H1 (cell line): ENCODE measurements around the gene NFAM1. TPM values are rescaled to one million over a fixed set of nuclear protein-coding genes. Genes with fewer than 3 reads are reported as not detected.
A peak's percentile ranks its signal among the peaks of the same experiment; 100 is the strongest.

Experiments used
- CTCF ChIA-PET: fragments of 300-600 bp; sonication (Branson Sonifier 250); formaldehyde crosslinking; loops from one replicate; lab custom pipeline; 2021; ENCODE audit not compliant: partially characterized antibody; lab: Charles Lee
- POLR2A ChIA-PET: fragments of 300-600 bp; sonication (Branson Sonifier 250); formaldehyde crosslinking; loops from one replicate; lab custom pipeline; 2021; ENCODE audit warnings: inconsistent platforms; ENCODE audit not compliant: partially characterized antibody; lab: Charles Lee
- DNase-seq, 2 experiments: peaks; one replicate each; pipeline versions ENCODE4 v3.0.0 to v3.0.0-alpha.2; 2010 to 2022; ENCODE audit warnings: low spot score in 2 of 2, low read depth in 1 of 2, mixed read lengths in 1 of 2
- FAIRE-seq: peaks from 2 replicates; lab custom pipeline; 2011; peaks lifted over from hg19 to GRCh38; lab: Jason Lieb, UNC
- H2AFZ ChIP-seq: 2 replicates; pipeline ENCODE4 v1.8.1; 2012; ENCODE audit warnings: low read length, inconsistent platforms
- H2AK5ac ChIP-seq: 2 replicates; pipeline ENCODE4 v1.6.1; 2013; ENCODE audit warnings: low read depth, low read length
- H2BK120ac ChIP-seq: replicated peaks from 2 replicates; pipeline ENCODE3; 2013; ENCODE audit warnings: low read depth, low read length, inconsistent platforms
- H2BK12ac ChIP-seq: 2 replicates; pipeline ENCODE4 v1.6.1; 2013; ENCODE audit warnings: low read depth, low read length
- H2BK15ac ChIP-seq: 2 replicates; pipeline ENCODE4 v1.6.1; 2013; ENCODE audit warnings: low read length
- H2BK20ac ChIP-seq: 2 replicates; pipeline ENCODE4 v1.6.1; 2013; ENCODE audit warnings: low read length
- H2BK5ac ChIP-seq: 2 replicates; pipeline ENCODE4 v1.6.1; 2013; ENCODE audit warnings: low read depth, low read length
- H3K14ac ChIP-seq: 2 replicates; pipeline ENCODE4 v1.6.1; 2013; ENCODE audit warnings: inconsistent platforms; ENCODE audit not compliant: insufficient read length
- H3K18ac ChIP-seq: 2 replicates; pipeline ENCODE4 v1.6.1; 2013; ENCODE audit warnings: low read length; ENCODE audit errors: extremely low read depth
- H3K23ac ChIP-seq: 2 replicates; pipeline ENCODE4 v1.6.1; 2013; ENCODE audit warnings: inconsistent platforms; ENCODE audit not compliant: insufficient read length
- H3K23me2 ChIP-seq: 2 replicates; pipeline ENCODE4 v1.6.1; 2013; ENCODE audit warnings: low read depth, low read length
- H3K27ac ChIP-seq: 2 replicates; pipeline ENCODE4 v1.6.1; 2011; ENCODE audit warnings: low read depth, low read length, inconsistent platforms
- H3K27me3 ChIP-seq, 4 experiments: replicated peaks in 1 of 4; 1 replicate in 1 of 4; 2 replicates in 3 of 4; pipeline versions ENCODE4 v1.6.1 to v1.8.1; 2011 to 2013; ENCODE audit warnings: low read length in 3 of 4, mild to moderate bottlenecking in 3 of 4, inconsistent platforms in 2 of 4, mixed read lengths in 2 of 4, moderate library complexity in 1 of 4; ENCODE audit not compliant: control insufficient read depth in 3 of 4, insufficient read depth in 3 of 4; ENCODE audit errors: extremely low read depth in 1 of 4
- H3K36me3 ChIP-seq, 4 experiments: 2 replicates each; pipeline versions ENCODE4 v1.6.1 to v1.8.1; 2011 to 2013; ENCODE audit warnings: mild to moderate bottlenecking in 4 of 4, low read length in 3 of 4, moderate library complexity in 2 of 4, control low read depth in 1 of 4, inconsistent platforms in 1 of 4; ENCODE audit not compliant: insufficient read depth in 4 of 4, control insufficient read depth in 2 of 4
- H3K4ac ChIP-seq: replicated peaks from 2 replicates; pipeline ENCODE3; 2013; ENCODE audit warnings: low read length, low read depth, mixed read lengths, inconsistent platforms; ENCODE audit not compliant: insufficient read length
- H3K4me1 ChIP-seq, 4 experiments: replicated peaks in 1 of 4; 1 replicate in 1 of 4; 2 replicates in 3 of 4; pipeline versions ENCODE4 v1.6.1 to v1.8.1; 2011 to 2013; ENCODE audit warnings: low read length in 3 of 4, inconsistent platforms in 2 of 4, mixed read lengths in 1 of 4; ENCODE audit not compliant: insufficient read depth in 4 of 4, control insufficient read depth in 3 of 4
- H3K4me2 ChIP-seq, 2 experiments: 2 replicates each; pipeline versions ENCODE4 v1.6.1 to v1.8.1; 2011 to 2013; ENCODE audit warnings: low read depth in 2 of 2, low read length in 2 of 2, control low read depth in 1 of 2, inconsistent platforms in 1 of 2, mild to moderate bottlenecking in 1 of 2; ENCODE audit not compliant: insufficient read depth in 1 of 2
- H3K4me3 ChIP-seq, 4 experiments: fragments of 200-600, 300-600 bp in 1 of 4; sonication (generic), shearing (Covaris generic), sonication (Bioruptor Twin) in 1 of 4; 2 replicates each; pipeline versions ENCODE4 v1.5.1 to v1.8.1; 2011 to 2016; ENCODE audit warnings: low read length in 4 of 4, low read depth in 3 of 4, control low read depth in 2 of 4, inconsistent platforms in 2 of 4, mild to moderate bottlenecking in 2 of 4, mixed read lengths in 1 of 4, moderate library complexity in 1 of 4; ENCODE audit not compliant: insufficient read depth in 2 of 4; ENCODE audit errors: extremely low read depth in 1 of 4
- H3K56ac ChIP-seq: replicated peaks from 2 replicates; pipeline ENCODE3; 2013; ENCODE audit warnings: low read depth, mild to moderate bottlenecking, mixed read lengths, low read length, inconsistent platforms; ENCODE audit not compliant: insufficient read length
- H3K79me1 ChIP-seq: 2 replicates; pipeline ENCODE4 v1.6.1; 2013; ENCODE audit warnings: low read depth, low read length, control low read depth
- H3K79me2 ChIP-seq, 2 experiments: 2 replicates each; pipeline versions ENCODE4 v1.6.1 to v1.8.1; 2012 to 2013; ENCODE audit warnings: low read length in 2 of 2, mild to moderate bottlenecking in 2 of 2, inconsistent platforms in 1 of 2; ENCODE audit not compliant: insufficient read depth in 2 of 2, control insufficient read depth in 1 of 2
- H3K9ac ChIP-seq, 4 experiments: replicated peaks in 1 of 4; 1 replicate in 1 of 4; 2 replicates in 3 of 4; pipeline versions ENCODE4 v1.6.1 to v1.8.1; 2011 to 2013; ENCODE audit warnings: low read depth in 3 of 4, low read length in 3 of 4, control low read depth in 2 of 4, mild to moderate bottlenecking in 2 of 4, moderate library complexity in 2 of 4, inconsistent platforms in 1 of 4; ENCODE audit errors: extremely low read depth in 1 of 4
- H3K9me3 ChIP-seq, 2 experiments: 2 replicates each; pipeline versions ENCODE4 v1.6.1 to v1.8.1; 2012 to 2013; ENCODE audit warnings: mild to moderate bottlenecking in 2 of 2, moderate library complexity in 2 of 2, control low read depth in 1 of 2, inconsistent platforms in 1 of 2, low read depth in 1 of 2, low read length in 1 of 2, mixed read lengths in 1 of 2; ENCODE audit not compliant: insufficient read depth in 2 of 2
- H4K20me1 ChIP-seq, 2 experiments: replicated peaks in 1 of 2; 2 replicates each; pipeline versions ENCODE3 to v1.8.1; 2011 to 2013; ENCODE audit warnings: inconsistent platforms in 2 of 2, low read length in 2 of 2, mild to moderate bottlenecking in 1 of 2; ENCODE audit not compliant: insufficient read depth in 2 of 2, control insufficient read depth in 1 of 2
- H4K5ac ChIP-seq: 2 replicates; pipeline ENCODE4 v1.6.1; 2013; ENCODE audit warnings: low read length, low read depth, mixed read lengths, inconsistent platforms; ENCODE audit not compliant: insufficient read length
- H4K8ac ChIP-seq: 2 replicates; pipeline ENCODE4 v1.8.0; 2013; ENCODE audit warnings: mild to moderate bottlenecking, moderate library complexity, low read length, inconsistent platforms; ENCODE audit not compliant: insufficient read depth; ENCODE audit errors: extremely low read depth
- H4K91ac ChIP-seq: replicated peaks from 2 replicates; pipeline ENCODE3; 2013; ENCODE audit warnings: low read length, mixed read lengths, inconsistent platforms; ENCODE audit not compliant: insufficient read length
- BRCA1 ChIP-seq: IDR thresholded peaks from 2 replicates; pipeline ENCODE4 v1.6.1; 2012; ENCODE audit warnings: low read depth, low read length, improper control_type of control experiment
- GABPA ChIP-seq: IDR thresholded peaks from 2 replicates; pipeline ENCODE4 v1.6.1; 2011; ENCODE audit warnings: mild to moderate bottlenecking, low read length, moderate library complexity, borderline replicate concordance; ENCODE audit not compliant: insufficient read depth
- GTF2F1 ChIP-seq: IDR thresholded peaks from 2 replicates; pipeline ENCODE4 v1.6.1; 2012; ENCODE audit warnings: low read depth, low read length, improper control_type of control experiment, borderline replicate concordance
- KDM4A ChIP-seq: IDR thresholded peaks from one replicate; pipeline ENCODE4 v1.7.1; 2012; ENCODE audit warnings: low read depth, mild to moderate bottlenecking, moderate library complexity, low read length, inconsistent platforms; ENCODE audit not compliant: severe bottlenecking
- RAD21 ChIP-seq, 2 experiments: IDR thresholded peaks in 1 of 2; conservative IDR thresholded peaks in 1 of 2; 2 replicates each; pipeline ENCODE4 v1.6.1; 2011; ENCODE audit warnings: low read depth in 2 of 2, low read length in 2 of 2, improper control_type of control experiment in 1 of 2, inconsistent platforms in 1 of 2, mild to moderate bottlenecking in 1 of 2, moderate library complexity in 1 of 2
- RFX5 ChIP-seq: IDR thresholded peaks from 2 replicates; pipeline ENCODE4 v1.6.1; 2011; ENCODE audit warnings: low read depth, low read length, improper control_type of control experiment, borderline replicate concordance
- RNF2 ChIP-seq: fragments of 200-900, 300-1000 bp; sonication (generic); IDR thresholded peaks from 2 replicates; pipeline ENCODE4 v1.7.1; 2016; ENCODE audit warnings: borderline replicate concordance, low read depth, mild to moderate bottlenecking, antibody characterized with exemption, low read length; ENCODE audit not compliant: poor library complexity, severe bottlenecking; ENCODE audit errors: missing control alignments
- TAF7 ChIP-seq: optimal IDR thresholded peaks from 2 replicates; pipeline ENCODE3; 2011; ENCODE audit warnings: low read depth, mild to moderate bottlenecking, inconsistent platforms, low read length, moderate library complexity, borderline replicate concordance
- ZNF274 ChIP-seq: IDR thresholded peaks from 2 replicates; pipeline ENCODE4 v1.7.0; 2012; ENCODE audit warnings: low read length, borderline replicate concordance; ENCODE audit errors: extremely low read depth
- whole genome bisulfite sequencing, 2 experiments: shearing (Covaris generic) in 1 of 2; methylation state at CpG; one replicate each; pipeline versions ENCODE4 v1.1.6 to v1.1.7; 2013 to 2015; ENCODE audit warnings: low lambda C conversion rate in 2 of 2, mixed read lengths in 2 of 2, inconsistent platforms in 1 of 2, low coverage in 1 of 2, missing lambda C conversion rate in 1 of 2; ENCODE audit not compliant: insufficient replicate concordance in 2 of 2, insufficient coverage in 1 of 2, insufficient read length in 1 of 2; ENCODE audit errors: extremely low coverage in 1 of 2, missing lambda C conversion rate in 1 of 2; 5-methylcytosine and 5-hydroxymethylcytosine counted together
- polyA plus RNA-seq, 7 experiments: library from polyadenylated mRNA; depleted of rRNA in 3 of 7; stranded (reverse) in 5 of 7; unstranded in 2 of 7; fragments of >200 nt in 5 of 7; fragments of 200-250 nt in 2 of 7; gene quantifications; 1 replicate in 5 of 7; 2 replicates in 1 of 7; 4 replicates in 1 of 7; pipeline versions ENCODE4 v1.2.1 to v1.2.3, GENCODE V29; 2011 to 2013; ENCODE audit warnings: missing spikeins in 2 of 7, mixed read lengths in 2 of 7
- total RNA-seq: library from RNA; stranded (reverse); fragmentation: NEBNext Ultra II Directional; extraction: Animal tissue kit (Norgen Biotek cat#: 25700); gene quantifications from 2 replicates; pipeline ENCODE4 v1.2.1, GENCODE V29; 2021
- TF ChIP-seq, protein P1 (sequence below): IDR thresholded peaks from 2 replicates; pipeline ENCODE4 v1.6.1; 2012; ENCODE audit warnings: inconsistent platforms

NFAM1 gene
- total and polyA plus RNA-seq, 2 of the 8 experiments (the other 6 are each of a cell fraction or from before 2014, with no cell fraction given), result 0.62 to 0.73 TPM

DNA sequence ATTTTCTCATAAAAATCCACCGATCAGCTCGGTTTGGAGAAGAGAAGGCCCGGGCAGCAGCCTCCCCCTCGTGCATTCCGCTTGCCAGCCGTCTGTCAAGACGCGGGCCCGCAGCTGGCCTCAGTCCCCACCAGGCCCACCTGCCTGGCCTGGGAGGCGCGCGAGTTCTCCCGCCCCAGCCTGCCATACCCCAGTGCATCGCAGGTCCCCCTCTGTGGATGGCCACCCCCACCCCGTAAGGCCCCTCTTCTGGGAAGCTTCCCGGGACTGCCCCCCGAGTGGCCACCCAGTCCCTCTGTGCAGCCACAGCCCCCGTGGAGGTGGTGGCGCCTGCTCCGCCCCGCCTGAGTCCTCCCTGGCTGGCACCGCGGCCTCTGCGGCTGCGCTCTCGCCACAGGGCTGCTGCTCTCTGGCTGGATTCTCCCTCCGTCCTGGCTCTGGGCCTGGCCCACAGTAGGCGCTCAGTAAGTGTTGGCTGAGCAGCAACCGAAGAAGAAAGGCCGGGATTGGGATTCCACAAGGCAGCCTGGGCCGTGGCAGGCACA is 87.8 kb downstream of the NFAM1 start:
- Histone ChIP-seq H3K9ac (no peak overlapping the region), H3K4me3 (peak overlapping the region in 3 of 4 experiments; percentile 7 to 55 (median 45); a peak in 3 of 8 replicates), H4K8ac (0 out of 2 replicates have a peak overlapping the region, but pooled peaks have one; percentile 62), H3K14ac (no peak overlapping the region), H2BK5ac (no peak overlapping the region), H3K79me2 (peaks cover 0 to 4% of the 10 kb centered on the region in 2 experiments; a peak in 1 of 4 replicates), H2AFZ (no peak overlapping the region), H3K23me2 (peaks cover 5% of the 10 kb centered on the region; the same call in 1 of the 2 replicates), H4K5ac (no peak overlapping the region), H3K27me3 (peaks cover 0 to 29% (median 18%) of the 10 kb centered on the region in 4 experiments; a peak in 5 of 7 replicates), H3K4me2 (peak overlapping the region; percentile 26 to 62; a peak in 3 of 4 replicates), H3K79me1 (peaks cover 3% of the 10 kb centered on the region; the same call in 1 of the 2 replicates), H3K4me1 (peaks cover 0 to 29% (median 17%) of the 10 kb centered on the region in 4 experiments; a peak in 6 of 7 replicates), H2BK120ac (no peak overlapping the region), H2BK15ac (no peak overlapping the region), H3K23ac (no peak overlapping the region), H3K56ac (no peak overlapping the region), H3K27ac (no peak overlapping the region), H2AK5ac (no peak overlapping the region), H3K4ac (no peak overlapping the region), H2BK12ac (no peak overlapping the region), H3K9me3 (no peaks in the 10 kb centered on the region), H3K36me3 (no peaks in the 10 kb centered on the region), H2BK20ac (peak overlapping the region; percentile 80; the same call in 1 of the 2 replicates), H4K20me1 (no peaks in the 10 kb centered on the region), H4K91ac (no peak overlapping the region), H3K18ac (no peak overlapping the region; the same call in 1 of the 2 replicates)
- WGBS, 2 experiments, result 20% methylated on average over 23 of the region's 31 CpGs; no CpG with 5 or more reads in 1 of the 2 experiments
- DNase-seq, result peak in 1 of 2 experiments; percentile 74
- FAIRE-seq, result no peak
- ChIA-PET CTCF (interaction anchor here (0.6 to 3.7 kb wide), 14 partner anchors 10 to 175 kb away, joined by 3 to 22 read pairs (median 5); no protein-coding TSS in a partner anchor), POLR2A (interaction anchor here (0.8 to 2.5 kb wide), 9 partner anchors 9 to 277 kb away, joined by 3 to 8 read pairs (median 4); no protein-coding TSS in a partner anchor)
- TF ChIP-seq GTF2F1, result no peak
- TF ChIP-seq, protein P1, sequence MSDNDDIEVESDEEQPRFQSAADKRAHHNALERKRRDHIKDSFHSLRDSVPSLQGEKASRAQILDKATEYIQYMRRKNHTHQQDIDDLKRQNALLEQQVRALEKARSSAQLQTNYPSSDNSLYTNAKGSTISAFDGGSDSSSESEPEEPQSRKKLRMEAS, result peak; percentile 43; the same call in 1 of the 2 replicates
- no peak for TF ChIP-seq BRCA1
- TF ChIP-seq RFX5, result no peak
- no peak for TF ChIP-seq RNF2
- TF ChIP-seq ZNF274, result no peak
- no peak for TF ChIP-seq KDM4A
- peak; percentile 37; the same call in 1 of the 2 replicates for TF ChIP-seq GABPA
- no peak for TF ChIP-seq TAF7
- TF ChIP-seq RAD21 (IDR thresholded peaks at IDR 0.05 in 1 of 2, conservative IDR thresholded peaks at IDR 0.05 in 1 of 2; ENCODE audit: low read depth in 2 of 2, low read length in 2 of 2), result peak in 1 of 2 experiments; percentile 10; a peak in 1 of 4 replicates
